SJSA1 (cell line): Measurements from ENCODE around the gene UNC93B1. TPM values are rescaled to one million over a fixed set of nuclear protein-coding genes. Genes with fewer than 3 reads are reported as not detected.

Experiments
- DNase-seq, 2 experiments: peaks; one replicate each; pipeline ENCODE4 v3.0.0-alpha.2; 2015 to 2020; ENCODE audit warnings: low spot score in 2 of 2, low read depth in 1 of 2
- H3K27ac ChIP-seq: fragments of 250-450 bp; sonication (Bioruptor Pico); 2 replicates; pipeline ENCODE4 v1.5.1; 2020; ENCODE audit warnings: mild to moderate bottlenecking, moderate library complexity
- H3K27me3 ChIP-seq: fragments of 250-450 bp; sonication (Bioruptor Pico); replicated peaks from 2 replicates; pipeline ENCODE4 v1.5.1; 2020; ENCODE audit warnings: mild to moderate bottlenecking, moderate library complexity
- H3K36me3 ChIP-seq: fragments of 250-450 bp; sonication (Bioruptor Pico); 2 replicates; pipeline ENCODE4 v1.5.1; 2020; ENCODE audit warnings: mild to moderate bottlenecking
- H3K4me1 ChIP-seq: fragments of 250-450 bp; sonication (Bioruptor Pico); replicated peaks from 2 replicates; pipeline ENCODE4 v1.6.1; 2021; ENCODE audit warnings: mild to moderate bottlenecking
- H3K4me3 ChIP-seq: fragments of 250-450 bp; sonication (Bioruptor Pico); 2 replicates; pipeline ENCODE4 v1.5.1; 2020; ENCODE audit warnings: mild to moderate bottlenecking
- H3K9me3 ChIP-seq: fragments of 250-450 bp; sonication (Bioruptor Pico); replicated peaks from 2 replicates; pipeline ENCODE4 v1.5.1; 2020; ENCODE audit warnings: mild to moderate bottlenecking
- total RNA-seq: library from RNA; depleted of rRNA; stranded (reverse); fragments of >200 nt; shearing (Covaris generic); gene quantifications from 2 replicates; pipeline ENCODE4 v1.2.3, GENCODE V29; 2014; rRNA removed

Gene UNC93B1
- 53.8 and 73.5 TPM in 2 replicates for total RNA-seq

- H3K36me3 ChIP-seq: peaks cover 7% of the 10 kb centered on the region; the same call in 1 of the 2 replicates
- no peaks in the 10 kb centered on the region for H3K27me3 ChIP-seq
- H3K4me1 ChIP-seq: peaks cover 13% of the 10 kb centered on the region
- DNase-seq: peak; percentile 82 to 98
- H3K4me3 ChIP-seq: peak within 1 kb of the TSS; percentile 49
- H3K9me3 ChIP-seq: no peaks in the 10 kb centered on the region
- no peak within 1 kb of the TSS for H3K27ac ChIP-seq
These were observed at the start of gene UNC93B1 for GRCh38 chr11:68003846-68004550. TSS of gene UNC93B1 (minus strand) at chr11:68004097. CDS start at chr11:68004043, 54 bp downstream.

- Histone ChIP-seq H3K27me3 (no peaks in the 10 kb centered on the region), H3K36me3 (peaks cover 68% of the 10 kb centered on the region), H3K4me1 (peaks cover 11% of the 10 kb centered on the region), H3K9me3 (no peaks in the 10 kb centered on the region), H3K27ac (no peak overlapping the region), H3K4me3 (no peak overlapping the region)
- no peak for DNase-seq
These were observed 49.2 kb upstream of the UNC93B1 start for GRCh38 chr11:68053117-68053516.

GRCh38 chr11:68052137-68052873 is 48.4 kb upstream of the UNC93B1 start:
- no peaks in the 10 kb centered on the region for H3K9me3 ChIP-seq
- no peak for DNase-seq
- peaks cover 11% of the 10 kb centered on the region for H3K4me1 ChIP-seq
- peaks cover 76% of the 10 kb centered on the region for H3K36me3 ChIP-seq
- H3K27ac ChIP-seq: no peak overlapping the region
- H3K27me3 ChIP-seq: no peaks in the 10 kb centered on the region
- H3K4me3 ChIP-seq: no peak overlapping the region

GRCh38 chr11:68051191-68052136 is 47.6 kb upstream of the UNC93B1 start:
- Histone ChIP-seq H3K4me3 (no peak overlapping the region), H3K27ac (no peak overlapping the region), H3K9me3 (no peaks in the 10 kb centered on the region), H3K36me3 (peaks cover 79% of the 10 kb centered on the region), H3K27me3 (no peaks in the 10 kb centered on the region), H3K4me1 (peaks cover 11% of the 10 kb centered on the region)
- no peak for DNase-seq

- Histone ChIP-seq H3K4me3 (no peak overlapping the region), H3K9me3 (no peaks in the 10 kb centered on the region), H3K36me3 (peaks cover 89% of the 10 kb centered on the region), H3K4me1 (peaks cover 8% of the 10 kb centered on the region), H3K27ac (no peak overlapping the region), H3K27me3 (no peaks in the 10 kb centered on the region)
- DNase-seq: no peak
These were observed 46.5 kb upstream of the UNC93B1 start for GRCh38 chr11:68050371-68050841.

GRCh38 chr11:68049509-68050370 is 45.8 kb upstream of the UNC93B1 start:
- no peaks in the 10 kb centered on the region for H3K9me3 ChIP-seq
- H3K27me3 ChIP-seq: no peaks in the 10 kb centered on the region
- H3K27ac ChIP-seq: no peak overlapping the region
- no peak overlapping the region for H3K4me3 ChIP-seq
- no peak for DNase-seq
- peaks cover 1% of the 10 kb centered on the region for H3K4me1 ChIP-seq
- H3K36me3 ChIP-seq: peaks cover 96% of the 10 kb centered on the region

GRCh38 chr11:68048681-68049508 is 45.0 kb upstream of the UNC93B1 start:
- H3K9me3 ChIP-seq: no peaks in the 10 kb centered on the region
- no peak overlapping the region for H3K27ac ChIP-seq
- DNase-seq: no peak
- H3K36me3 ChIP-seq: peaks cover 98% of the 10 kb centered on the region
- no peaks in the 10 kb centered on the region for H3K27me3 ChIP-seq
- H3K4me1 ChIP-seq: no peaks in the 10 kb centered on the region
- no peak overlapping the region for H3K4me3 ChIP-seq

GRCh38 chr11:68047437-68048290 is 43.8 kb upstream of the UNC93B1 start:
- H3K27me3 ChIP-seq: no peaks in the 10 kb centered on the region
- no peak overlapping the region for H3K4me3 ChIP-seq
- no peaks in the 10 kb centered on the region for H3K4me1 ChIP-seq
- no peak overlapping the region for H3K27ac ChIP-seq
- H3K36me3 ChIP-seq: peaks cover 98% of the 10 kb centered on the region
- no peak for DNase-seq
- no peaks in the 10 kb centered on the region for H3K9me3 ChIP-seq

- DNase-seq: no peak
- Histone ChIP-seq H3K36me3 (peaks cover 98% of the 10 kb centered on the region), H3K27me3 (no peaks in the 10 kb centered on the region), H3K27ac (no peak overlapping the region), H3K4me3 (no peak overlapping the region), H3K4me1 (peaks cover 13% of the 10 kb centered on the region), H3K9me3 (no peaks in the 10 kb centered on the region)
These were observed 41.0 kb upstream of the UNC93B1 start for GRCh38 chr11:68044898-68045351.

GRCh38 chr11:68044145-68044813 is 40.4 kb upstream of the UNC93B1 start:
- no peak for DNase-seq
- H3K4me1 ChIP-seq: peaks cover 20% of the 10 kb centered on the region
- peaks cover 93% of the 10 kb centered on the region for H3K36me3 ChIP-seq

More at GRCh38 chr11:68044145-68044813, 40.4 kb upstream of the UNC93B1 start:
- Histone ChIP-seq H3K9me3 (no peaks in the 10 kb centered on the region), H3K27me3 (no peaks in the 10 kb centered on the region), H3K4me3 (no peak overlapping the region), H3K27ac (no peak overlapping the region)
